ENCODE results near the gene PTPRN2. TPM values are rescaled to one million over a fixed set of nuclear protein-coding genes. Genes with fewer than 3 reads are reported as not detected.
A peak's percentile ranks its signal among the peaks of the same experiment; 100 is the strongest.

The PTPRN2 gene
- total and polyA plus RNA-seq, 9 of the 15 experiments (the other 6 are each of a cell fraction or from before 2014, with no cell fraction given) = not detected

DNA sequence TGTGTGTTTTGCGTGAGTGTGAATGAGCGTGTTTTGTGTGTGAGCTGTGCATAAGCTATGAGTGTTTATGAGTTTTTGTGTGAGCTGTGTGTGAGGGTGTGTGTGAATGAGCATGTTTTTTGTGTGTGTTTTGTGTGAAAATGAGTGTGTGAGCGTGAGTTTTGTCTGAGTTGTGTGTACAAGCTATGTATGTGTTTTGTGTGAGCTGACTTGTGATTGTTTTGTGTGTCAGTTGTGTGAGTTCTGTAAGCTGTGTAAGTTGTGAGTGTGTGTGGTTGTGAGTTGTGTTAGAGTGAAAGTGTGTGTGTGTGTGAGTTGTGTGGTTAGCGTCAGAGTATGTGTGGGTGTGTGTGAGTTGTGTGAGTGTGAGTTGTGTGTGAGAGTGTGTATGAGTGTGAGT is 343.2 kb downstream of the PTPRN2 start:
- ChIA-PET CTCF (ENCODE audit: low intra/inter-chr PET ratio) (no interaction called here), POLR2A (no interaction called here)
- Histone ChIP-seq H3K4me1 (replicated peaks in 1 of 2; ENCODE audit: control insufficient read depth in 2 of 2, insufficient read depth in 2 of 2, low read length in 2 of 2) (peaks cover 0 to 3% of the 10 kb centered on the region in 2 experiments; a peak in 1 of 5 replicates), H3K9me3 (replicated peaks; ENCODE audit: control insufficient read depth, insufficient read depth, low read depth, low read length) (peaks cover 3% of the 10 kb centered on the region), H2AFZ (ENCODE audit: low read depth, low read length) (no peak overlapping the region), H3K27me3 (ENCODE audit: control insufficient read depth in 2 of 2, insufficient read depth in 2 of 2, low read length in 2 of 2) (peaks cover 0 to 5% of the 10 kb centered on the region in 2 experiments; a peak in 2 of 5 replicates), H3K4me3 (no peak overlapping the region), H3K9ac (ENCODE audit: insufficient read depth in 1 of 2, low read depth in 2 of 2, low read length in 2 of 2) (no peak overlapping the region), H4K20me1 (replicated peaks; ENCODE audit: control insufficient read depth, insufficient read depth, low read length) (no peaks in the 10 kb centered on the region), H3K79me2 (ENCODE audit: control insufficient read depth, insufficient read depth, low read length) (no peaks in the 10 kb centered on the region), H3K4me2 (ENCODE audit: insufficient read depth, low read length) (no peak overlapping the region), H3K9me1 (ENCODE audit: control insufficient read depth, insufficient read depth, low read length) (no peaks in the 10 kb centered on the region), H3K27ac (ENCODE audit: extremely low read depth, low read depth, low read length) (no peak overlapping the region), H3K36me3 (ENCODE audit: control insufficient read depth, insufficient read depth, low read length) (no peaks in the 10 kb centered on the region)
- intact Hi-C loops (cut with micrococcal nuclease) = no loop called here
- ATAC-seq (no peak), DNase-seq (ENCODE audit: extremely low read depth in 1 of 4, low spot score in 3 of 4) (no peak), FAIRE-seq (peak; percentile 59)
- no peak for TF ChIP-seq GATA2 (CRISPR knock-in tag; IDR thresholded peaks at IDR 0.05)
- TF ChIP-seq, protein P1, sequence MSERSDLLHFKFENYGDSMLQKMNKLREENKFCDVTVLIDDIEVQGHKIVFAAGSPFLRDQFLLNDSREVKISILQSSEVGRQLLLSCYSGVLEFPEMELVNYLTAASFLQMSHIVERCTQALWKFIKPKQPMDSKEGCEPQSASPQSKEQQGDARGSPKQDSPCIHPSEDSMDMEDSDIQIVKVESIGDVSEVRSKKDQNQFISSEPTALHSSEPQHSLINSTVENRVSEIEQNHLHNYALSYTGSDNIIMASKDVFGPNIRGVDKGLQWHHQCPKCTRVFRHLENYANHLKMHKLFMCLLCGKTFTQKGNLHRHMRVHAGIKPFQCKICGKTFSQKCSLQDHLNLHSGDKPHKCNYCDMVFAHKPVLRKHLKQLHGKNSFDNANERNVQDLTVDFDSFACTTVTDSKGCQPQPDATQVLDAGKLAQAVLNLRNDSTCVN (CRISPR knock-in tag; IDR thresholded peaks at IDR 0.05) = 0 out of 2 replicates have a peak, but pooled peaks have one; percentile 12
- BruUV-seq (replicated peaks) = no TSS peak
- WGBS (ENCODE audit: insufficient coverage, low coverage, missing lambda C conversion rate) = 0% methylated on average over 4 of the region's 4 CpGs
- in situ Hi-C loops (cut with MboI) = no loop called here

DNA sequence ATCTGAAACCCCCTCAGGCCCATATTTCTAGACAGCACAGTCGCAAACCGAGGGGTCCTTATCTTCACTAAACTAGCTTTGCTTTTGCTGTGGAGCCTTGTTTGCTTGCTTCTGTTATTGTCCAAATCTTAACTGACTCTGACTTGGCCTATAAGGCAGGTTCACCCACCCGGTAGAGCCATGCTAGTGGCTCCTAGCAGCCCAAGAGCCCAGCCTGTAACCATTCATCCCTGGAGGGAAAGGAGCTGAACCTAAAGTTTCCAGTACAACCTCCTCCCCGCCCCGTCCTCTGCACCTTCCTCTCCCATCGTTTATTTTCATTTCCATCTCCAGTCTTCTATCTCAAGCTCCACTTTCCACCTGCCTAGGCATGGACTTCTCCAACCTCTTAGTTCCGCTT is 345.7 kb downstream of the PTPRN2 start:
- H3K4me2 ChIP-seq (ENCODE audit: insufficient read depth, low read length) = no peak overlapping the region
- 0 out of 2 replicates have a peak, but pooled peaks cover 4% of the 10 kb centered on the region for H4K20me1 ChIP-seq (replicated peaks; ENCODE audit: control insufficient read depth, insufficient read depth, low read length)
- no peaks in the 10 kb centered on the region for H3K9me1 ChIP-seq (ENCODE audit: control insufficient read depth, insufficient read depth, low read length)
- H3K27ac ChIP-seq (ENCODE audit: extremely low read depth, low read depth, low read length) = no peak overlapping the region
- FAIRE-seq (no peak), DNase-seq (ENCODE audit: extremely low read depth in 1 of 4, low spot score in 3 of 4) (peak in 3 of 4 experiments; percentile 4 to 6 (median 6)), ATAC-seq (no peak)
- peaks cover 0 to 18% of the 10 kb centered on the region in 2 experiments; a peak in 1 of 5 replicates for H3K4me1 ChIP-seq (replicated peaks in 1 of 2; ENCODE audit: control insufficient read depth in 2 of 2, insufficient read depth in 2 of 2, low read length in 2 of 2)
- intact Hi-C loops (cut with micrococcal nuclease) = no loop called here
- peaks cover 13 to 25% of the 10 kb centered on the region in 2 experiments; a peak in 3 of 5 replicates for H3K27me3 ChIP-seq (ENCODE audit: control insufficient read depth in 2 of 2, insufficient read depth in 2 of 2, low read length in 2 of 2)
- ChIA-PET CTCF (ENCODE audit: low intra/inter-chr PET ratio) (no interaction called here), POLR2A (interaction anchor here (1.0 kb wide), 1 partner anchor 114 kb away, joined by 4 read pairs; no protein-coding TSS in a partner anchor)
- no peak overlapping the region for H3K4me3 ChIP-seq
- H3K9ac ChIP-seq (ENCODE audit: insufficient read depth in 1 of 2, low read depth in 2 of 2, low read length in 2 of 2) = no peak overlapping the region
- BruUV-seq (replicated peaks) = no TSS peak
- no peak overlapping the region for H2AFZ ChIP-seq (ENCODE audit: low read depth, low read length)
- no peaks in the 10 kb centered on the region for H3K36me3 ChIP-seq (ENCODE audit: control insufficient read depth, insufficient read depth, low read length)
- in situ Hi-C loops (cut with MboI) = no loop called here
- no peaks in the 10 kb centered on the region for H3K9me3 ChIP-seq (replicated peaks; ENCODE audit: control insufficient read depth, insufficient read depth, low read depth, low read length)
- no peaks in the 10 kb centered on the region for H3K79me2 ChIP-seq (ENCODE audit: control insufficient read depth, insufficient read depth, low read length)
- 2% methylated on average over 7 of the region's 7 CpGs for WGBS (ENCODE audit: insufficient coverage, low coverage, missing lambda C conversion rate)
- TF ChIP-seq ZNF444 (CRISPR knock-in tag; IDR thresholded peaks at IDR 0.05) = no peak
- TF ChIP-seq, protein P2, sequence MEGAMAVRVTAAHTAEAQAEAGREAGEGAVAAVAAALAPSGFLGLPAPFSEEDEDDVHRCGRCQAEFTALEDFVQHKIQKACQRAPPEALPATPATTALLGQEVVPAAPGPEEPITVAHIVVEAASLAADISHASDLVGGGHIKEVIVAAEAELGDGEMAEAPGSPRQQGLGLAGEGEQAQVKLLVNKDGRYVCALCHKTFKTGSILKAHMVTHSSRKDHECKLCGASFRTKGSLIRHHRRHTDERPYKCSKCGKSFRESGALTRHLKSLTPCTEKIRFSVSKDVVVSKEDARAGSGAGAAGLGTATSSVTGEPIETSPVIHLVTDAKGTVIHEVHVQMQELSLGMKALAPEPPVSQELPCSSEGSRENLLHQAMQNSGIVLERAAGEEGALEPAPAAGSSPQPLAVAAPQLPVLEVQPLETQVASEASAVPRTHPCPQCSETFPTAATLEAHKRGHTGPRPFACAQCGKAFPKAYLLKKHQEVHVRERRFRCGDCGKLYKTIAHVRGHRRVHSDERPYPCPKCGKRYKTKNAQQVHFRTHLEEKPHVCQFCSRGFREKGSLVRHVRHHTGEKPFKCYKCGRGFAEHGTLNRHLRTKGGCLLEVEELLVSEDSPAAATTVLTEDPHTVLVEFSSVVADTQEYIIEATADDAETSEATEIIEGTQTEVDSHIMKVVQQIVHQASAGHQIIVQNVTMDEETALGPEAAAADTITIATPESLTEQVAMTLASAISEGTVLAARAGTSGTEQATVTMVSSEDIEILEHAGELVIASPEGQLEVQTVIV (CRISPR knock-in tag; IDR thresholded peaks at IDR 0.05; ENCODE audit: borderline replicate concordance) = no peak
- TF ChIP-seq BCL6 (CRISPR knock-in tag; IDR thresholded peaks at IDR 0.05) = no peak
- TF ChIP-seq ZNF282 (CRISPR knock-in tag; IDR thresholded peaks at IDR 0.05) = no peak
- TF ChIP-seq SIN3A (IDR thresholded peaks at IDR 0.05; ENCODE audit: borderline replicate concordance in 2 of 2, control insufficient read depth in 1 of 2, low read depth in 2 of 2, low read length in 2 of 2) = no peak
- no peak for TF ChIP-seq CREBBP (IDR thresholded peaks at IDR 0.05; ENCODE audit: low read depth, low read length)
- no peak for TF ChIP-seq HMG20A (CRISPR knock-in tag; conservative IDR thresholded peaks at IDR 0.05)
- no peak for TF ChIP-seq MED1 (CRISPR knock-in tag; IDR thresholded peaks at IDR 0.05; ENCODE audit: borderline replicate concordance)
- TF ChIP-seq ZSCAN29 (IDR thresholded peaks at IDR 0.05) = no peak
- TF ChIP-seq MCM3 (IDR thresholded peaks at IDR 0.05) = no peak
- TF ChIP-seq ZNF134 (CRISPR knock-in tag; conservative IDR thresholded peaks at IDR 0.05) = no peak
